Activated CD4-positive, alpha-beta T cell treated with anti-CD3 and anti-CD28 coated beads, Interleukin-2, Interleukin-6, amounts not matched to agents 100 ng/mL and 50 ng/mL, durations not matched to agents 16 hours and 8 hours (primary cell): ENCODE data around the gene TP53I13.

Source experiments
- DNase-seq: peaks from one replicate; pipeline ENCODE4 v3.0.0-alpha.2; 2020

TP53I13 gene

GRCh38 chr17:29595107-29595942, 26.8 kb downstream of the TP53I13 start:
- no peak for DNase-seq

GRCh38 chr17:29595943-29596774, 27.7 kb downstream of the TP53I13 start:
- DNase-seq, result no peak

GRCh38 chr17:29596811-29597210, 28.3 kb downstream of the TP53I13 start:
- no peak for DNase-seq

- no peak for DNase-seq
Measured at GRCh38 chr17:29597361-29598172, 29.1 kb downstream of the TP53I13 start.

- DNase-seq, result no peak
Measured at GRCh38 chr17:29603109-29603674, 34.7 kb downstream of the TP53I13 start.

- DNase-seq, result no peak
Measured at GRCh38 chr17:29607557-29608195, 39.2 kb downstream of the TP53I13 start.

- DNase-seq, result no peak
Measured at GRCh38 chr17:29608986-29609385, 40.5 kb downstream of the TP53I13 start.

GRCh38 chr17:29610395-29610794, 41.9 kb downstream of the TP53I13 start:
- DNase-seq, result no peak

- DNase-seq, result no peak
Measured at GRCh38 chr17:29611351-29612093, 43.0 kb downstream of the TP53I13 start.

GRCh38 chr17:29612094-29612403, 43.5 kb downstream of the TP53I13 start:
- DNase-seq, result no peak

- no peak for DNase-seq
Measured at GRCh38 chr17:29612404-29613280, 44.1 kb downstream of the TP53I13 start.

GRCh38 chr17:29613352-29613837, 44.9 kb downstream of the TP53I13 start:
- DNase-seq, result peak; percentile 98

- no peak for DNase-seq
Measured at GRCh38 chr17:29613856-29614255, 45.4 kb downstream of the TP53I13 start.

- no peak for DNase-seq
Measured at GRCh38 chr17:29614349-29615047, 46.0 kb downstream of the TP53I13 start.

GRCh38 chr17:29615048-29615385, 46.5 kb downstream of the TP53I13 start:
- DNase-seq, result peak; percentile 72

GRCh38 chr17:29615492-29616299, 47.2 kb downstream of the TP53I13 start:
- peak; percentile 91 for DNase-seq

- DNase-seq, result peak; percentile 26
Measured at GRCh38 chr17:29616300-29617048, 48.0 kb downstream of the TP53I13 start.

GRCh38 chr17:29617125-29617480, 48.6 kb downstream of the TP53I13 start:
- DNase-seq, result peak; percentile 97
